Nephron progenitor cell (in vitro differentiated cells): Measurements from ENCODE around the gene TGIF1.

Experiments
- DNase-seq: peaks from one replicate; pipeline ENCODE4 v3.0.0; 2021
- H3K27ac Mint-ChIP-seq: 2 replicates; pipeline ENCODE4 v1.8.0; 2021; ENCODE audit warnings: mild to moderate bottlenecking, moderate library complexity, mixed read lengths
- H3K27me3 Mint-ChIP-seq: 2 replicates; pipeline ENCODE4 v1.8.0; 2021; ENCODE audit warnings: mild to moderate bottlenecking, low read depth, mixed read lengths; ENCODE audit not compliant: poor library complexity
- H3K36me3 Mint-ChIP-seq: 2 replicates; pipeline ENCODE4 v1.8.0; 2021; ENCODE audit warnings: low read depth, mixed read lengths
- H3K4me1 Mint-ChIP-seq: 2 replicates; pipeline ENCODE4 v1.8.0; 2021; ENCODE audit warnings: mixed read lengths
- H3K4me3 Mint-ChIP-seq: 2 replicates; pipeline ENCODE4 v1.8.0; 2021; ENCODE audit warnings: mild to moderate bottlenecking, moderate library complexity, mixed read lengths
- H3K9me3 Mint-ChIP-seq: 2 replicates; pipeline ENCODE4 v1.8.0; 2021; ENCODE audit warnings: mild to moderate bottlenecking, moderate library complexity, mixed read lengths
- CTCF ChIP-seq: fragments of 200-600 bp; sonication (generic); IDR thresholded peaks from 2 replicates; pipeline ENCODE4 v1.5.0; 2021; ENCODE audit warnings: antibody characterized with exemption

TGIF1 gene

GRCh38 chr18:3480827-3481573 lies 31.0 kb downstream of the TGIF1 start:
- Mint-ChIP-seq H3K36me3 (no peaks in the 10 kb centered on the region), H3K27ac (no peak overlapping the region), H3K27me3 (no peaks in the 10 kb centered on the region), H3K9me3 (peaks cover 7% of the 10 kb centered on the region), H3K4me1 (peaks cover 51% of the 10 kb centered on the region), H3K4me3 (no peak overlapping the region)
- no peak for TF ChIP-seq CTCF
- no peak for DNase-seq

- peak overlapping the region; percentile 66 for H3K27ac Mint-ChIP-seq
Measured at GRCh38 chr18:3481696-3482210, 31.8 kb downstream of the TGIF1 start.

GRCh38 chr18:3482258-3482657 lies 32.3 kb downstream of the TGIF1 start:
- no peaks in the 10 kb centered on the region for H3K9me3 Mint-ChIP-seq
- H3K4me3 Mint-ChIP-seq: no peak overlapping the region
- H3K27ac Mint-ChIP-seq: no peak overlapping the region
- H3K4me1 Mint-ChIP-seq: peaks cover 62% of the 10 kb centered on the region
- no peak for DNase-seq
- H3K27me3 Mint-ChIP-seq: no peaks in the 10 kb centered on the region
- no peak for TF ChIP-seq CTCF
- H3K36me3 Mint-ChIP-seq: no peaks in the 10 kb centered on the region

More at GRCh38 chr18:3481696-3482210, 31.8 kb downstream of the TGIF1 start:
- H3K4me1 Mint-ChIP-seq: peaks cover 58% of the 10 kb centered on the region
- H3K4me3 Mint-ChIP-seq: no peak overlapping the region
- H3K9me3 Mint-ChIP-seq: no peaks in the 10 kb centered on the region
- no peak for DNase-seq
- H3K27me3 Mint-ChIP-seq: no peaks in the 10 kb centered on the region
- peak; percentile 52 for TF ChIP-seq CTCF
- H3K36me3 Mint-ChIP-seq: no peaks in the 10 kb centered on the region

- H3K27ac Mint-ChIP-seq: no peak overlapping the region
- H3K4me3 Mint-ChIP-seq: no peak overlapping the region
Measured at GRCh38 chr18:3485153-3486149, 35.5 kb downstream of the TGIF1 start.

GRCh38 chr18:3486512-3486911 lies 36.5 kb downstream of the TGIF1 start:
- DNase-seq: peak; percentile 36
- TF ChIP-seq CTCF: no peak
- H3K27ac Mint-ChIP-seq: peak overlapping the region; percentile 73
- no peaks in the 10 kb centered on the region for H3K36me3 Mint-ChIP-seq
- peaks cover 2% of the 10 kb centered on the region for H3K27me3 Mint-ChIP-seq
- H3K4me1 Mint-ChIP-seq: peaks cover 46% of the 10 kb centered on the region
- H3K9me3 Mint-ChIP-seq: no peaks in the 10 kb centered on the region
- peak overlapping the region; percentile 12 for H3K4me3 Mint-ChIP-seq

More at GRCh38 chr18:3485153-3486149, 35.5 kb downstream of the TGIF1 start:
- Mint-ChIP-seq H3K9me3 (no peaks in the 10 kb centered on the region), H3K4me1 (peaks cover 54% of the 10 kb centered on the region), H3K36me3 (no peaks in the 10 kb centered on the region), H3K27me3 (peaks cover 2% of the 10 kb centered on the region)
- DNase-seq: no peak
- no peak for TF ChIP-seq CTCF
